GM19463 (cell line): ENCODE results near the gene LAT.

Experiments used
- ATAC-seq: cut with Tn5 transposase; IDR thresholded peaks from one replicate; pipeline ENCODE4 v1.9.1; 2021; ENCODE audit warnings: mild to moderate bottlenecking, moderate library complexity; ENCODE audit not compliant: unreplicated experiment

The LAT gene

GRCh38 chr16:29007730-29008593 is 23.1 kb downstream of the LAT start:
- ATAC-seq, result no peak

GRCh38 chr16:29009050-29009837 is 24.4 kb downstream of the LAT start:
- no peak for ATAC-seq

GRCh38 chr16:29009838-29010166 is 24.9 kb downstream of the LAT start:
- no peak for ATAC-seq

- no peak for ATAC-seq
Observed at GRCh38 chr16:29011112-29011511, 26.3 kb downstream of the LAT start.

- ATAC-seq, result no peak
Observed at GRCh38 chr16:29011851-29012250, 27.0 kb downstream of the LAT start.

- no peak for ATAC-seq
Observed at GRCh38 chr16:29012913-29013553, 28.2 kb downstream of the LAT start.

GRCh38 chr16:29014561-29015069 is 29.8 kb downstream of the LAT start:
- ATAC-seq, result no peak

GRCh38 chr16:29022196-29022595 is 37.3 kb downstream of the LAT start:
- ATAC-seq, result no peak

GRCh38 chr16:29023279-29024277 is 38.7 kb downstream of the LAT start:
- ATAC-seq, result no peak

- no peak for ATAC-seq
Observed at GRCh38 chr16:29024278-29024677, 39.4 kb downstream of the LAT start.

GRCh38 chr16:29025218-29025617 is 40.4 kb downstream of the LAT start:
- no peak for ATAC-seq

GRCh38 chr16:29025735-29026134 is 40.9 kb downstream of the LAT start:
- no peak for ATAC-seq

GRCh38 chr16:29028457-29029167 is 43.8 kb downstream of the LAT start:
- no peak for ATAC-seq

- ATAC-seq, result no peak
Observed at GRCh38 chr16:29029168-29029994, 44.5 kb downstream of the LAT start.

GRCh38 chr16:29030086-29030840 is 45.4 kb downstream of the LAT start:
- ATAC-seq, result no peak
